AG20443 (cell line): ENCODE measurements around the gene PARD3.

Experiments used
- DNase-seq: peaks from one replicate; pipeline ENCODE4 v3.0.0; 2012; ENCODE audit warnings: low spot score, mixed read lengths

The PARD3 gene

GRCh38 chr10:34121781-34122622 is 693.1 kb downstream of the PARD3 start:
- DNase-seq: no peak

DNA sequence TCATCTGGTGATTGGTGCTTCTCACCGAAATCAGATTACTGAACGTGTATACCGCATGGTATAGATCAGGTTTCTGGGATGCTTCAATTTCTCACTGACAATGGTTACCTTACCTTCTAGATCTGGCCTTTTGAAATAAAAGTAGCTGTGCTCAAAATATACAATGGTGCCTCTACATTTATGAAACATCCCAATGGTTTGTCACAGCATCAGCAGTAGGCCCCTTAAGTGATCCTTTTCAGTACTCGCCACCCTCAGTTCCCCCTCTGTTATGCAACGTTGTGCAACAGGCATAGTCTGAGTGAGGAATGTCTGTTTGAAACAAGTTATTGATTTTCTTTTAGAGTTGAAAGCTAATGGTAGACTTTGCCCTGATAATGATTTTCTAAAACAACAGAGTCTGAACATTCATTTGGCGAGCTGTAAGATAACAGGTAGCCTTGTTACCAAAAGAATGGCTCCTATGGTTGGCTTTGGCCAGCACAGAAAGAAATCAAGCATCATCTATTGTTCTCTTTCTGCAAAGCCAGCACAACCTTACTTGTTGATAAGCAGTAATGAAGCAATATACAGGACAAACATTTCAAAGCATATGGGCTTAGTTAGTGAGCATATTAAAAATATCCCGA is 693.9 kb downstream of the PARD3 start:
- no peak for DNase-seq

- DNase-seq: no peak
These were observed 695.6 kb downstream of the PARD3 start for GRCh38 chr10:34119456-34119855.

DNA sequence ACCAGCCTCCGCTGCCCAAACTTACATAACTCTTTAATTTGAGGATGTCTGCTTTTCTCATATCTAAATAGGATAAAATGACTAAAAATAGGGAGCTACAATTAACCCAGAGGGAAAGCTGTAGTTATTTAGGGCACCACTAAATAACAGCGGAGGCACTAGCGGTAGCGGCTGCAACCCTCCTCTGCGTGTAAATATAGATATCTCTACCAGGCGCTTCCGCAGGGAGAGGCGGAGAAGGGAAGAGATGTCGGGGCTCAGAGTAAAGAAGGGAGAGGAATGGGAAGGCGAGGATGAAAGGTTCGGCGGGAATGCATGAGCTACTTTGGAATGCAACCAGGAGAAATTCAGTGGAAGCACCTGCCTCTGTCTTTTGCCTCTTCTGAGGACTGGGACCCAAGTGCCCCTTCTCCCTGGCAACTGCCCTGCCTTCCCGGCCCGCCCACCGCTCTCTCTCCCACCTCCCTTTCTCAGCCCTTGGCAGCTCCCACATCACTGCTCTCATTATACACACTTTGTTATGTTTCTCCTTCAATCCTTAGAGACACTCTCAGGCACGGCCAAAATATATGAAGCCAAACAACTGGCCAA is 698.3 kb downstream of the PARD3 start:
- DNase-seq: no peak

DNA sequence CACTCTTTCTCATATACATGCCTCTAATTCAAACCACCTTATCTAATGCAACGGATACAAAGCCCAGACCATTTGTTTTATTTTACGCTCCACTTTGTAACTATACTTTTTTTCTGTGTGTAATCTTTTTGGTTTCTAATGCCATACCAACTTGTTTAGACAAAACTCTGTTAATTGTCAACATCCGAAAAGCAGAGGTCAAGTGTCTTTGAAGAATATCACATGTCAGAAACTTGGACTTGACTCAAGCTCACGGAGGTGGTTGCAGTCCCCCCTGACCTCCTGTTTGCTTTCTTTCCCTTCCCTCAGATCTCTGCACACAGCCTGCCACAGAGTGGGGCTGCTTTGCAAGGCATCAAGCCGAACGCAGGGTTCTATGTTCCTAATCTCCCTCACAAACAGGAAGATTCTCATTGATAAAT is 698.9 kb downstream of the PARD3 start:
- no peak for DNase-seq

DNA sequence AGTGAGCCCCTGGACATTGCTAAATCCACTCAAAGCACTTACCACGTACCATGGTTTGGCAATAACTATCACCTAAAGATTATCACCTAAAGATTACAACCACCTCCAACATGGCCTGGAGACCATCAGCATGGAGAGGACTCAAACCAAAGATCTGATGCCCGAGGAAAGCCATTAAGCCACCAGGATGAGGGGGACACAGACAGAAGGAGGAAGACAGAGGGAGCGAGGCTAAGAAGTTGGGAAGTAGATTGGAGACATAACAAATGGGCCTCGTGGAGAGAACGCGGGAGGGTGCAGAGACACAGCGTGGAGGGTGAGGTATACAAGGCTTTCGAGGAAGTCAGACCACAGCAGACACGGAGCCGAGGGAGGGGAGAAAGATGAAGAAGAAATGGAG is 700.2 kb downstream of the PARD3 start:
- DNase-seq: no peak

DNA sequence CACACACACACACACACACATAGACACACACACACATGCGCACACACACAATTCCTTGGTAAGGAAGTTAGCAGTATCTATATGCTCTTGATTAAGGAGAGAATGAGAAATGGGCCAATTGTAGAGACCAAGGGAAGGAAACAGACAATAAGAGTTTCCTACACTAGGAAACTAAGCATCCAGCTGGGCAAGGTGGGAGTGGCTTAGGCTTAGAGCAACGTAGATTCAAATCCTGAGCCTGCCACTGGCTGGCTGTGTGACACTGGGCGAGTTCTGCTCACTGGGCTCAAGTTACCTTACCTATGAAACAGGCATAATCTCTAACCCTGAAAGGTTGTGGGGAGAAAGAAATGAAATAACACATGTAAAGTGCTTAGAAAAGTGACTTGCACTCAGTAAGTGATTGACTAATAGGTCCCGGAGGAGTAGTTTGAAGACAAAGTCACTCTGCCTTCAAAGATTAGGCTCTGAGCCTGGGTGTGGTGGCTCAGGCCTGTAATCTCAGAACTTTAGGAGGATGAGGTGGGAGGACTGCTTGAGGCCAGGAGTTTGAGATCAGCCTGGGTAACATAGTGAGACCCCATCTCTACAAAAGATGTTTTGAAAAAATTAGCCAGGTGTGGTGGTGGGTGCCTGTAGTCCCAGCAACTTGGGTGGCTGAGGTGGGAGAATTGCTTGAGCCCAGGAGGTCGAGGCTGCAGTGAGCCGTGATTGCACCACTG is 701.4 kb downstream of the PARD3 start:
- no peak for DNase-seq

DNA sequence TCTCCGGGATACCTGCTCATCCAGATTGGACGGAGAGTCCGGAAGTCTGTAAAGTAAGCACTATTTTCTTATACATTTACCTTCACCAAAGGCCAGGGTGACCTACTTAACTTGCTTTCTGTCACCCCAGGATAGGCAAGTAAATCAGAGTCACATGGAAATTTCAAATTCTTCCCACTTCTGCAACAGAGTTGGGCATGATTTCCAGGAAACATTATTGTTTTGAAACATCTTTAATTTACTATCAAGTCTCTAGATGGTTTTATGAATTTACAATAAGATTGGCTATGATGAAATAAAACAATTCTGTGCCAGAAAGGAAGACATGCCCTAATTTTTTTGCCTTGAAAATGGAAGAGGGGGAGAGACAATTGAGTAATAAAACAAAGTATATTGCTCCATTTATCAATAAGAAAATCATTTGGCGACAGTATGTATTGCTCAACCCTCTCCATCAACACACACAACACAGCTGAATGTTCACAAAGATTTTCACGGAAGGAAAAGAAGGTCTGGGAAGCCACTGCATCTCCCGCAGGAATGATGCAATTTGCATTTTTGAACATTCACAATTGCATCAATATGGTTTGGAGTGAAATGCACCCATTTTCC is 702.8 kb downstream of the PARD3 start:
- DNase-seq: peak; percentile 26

DNA sequence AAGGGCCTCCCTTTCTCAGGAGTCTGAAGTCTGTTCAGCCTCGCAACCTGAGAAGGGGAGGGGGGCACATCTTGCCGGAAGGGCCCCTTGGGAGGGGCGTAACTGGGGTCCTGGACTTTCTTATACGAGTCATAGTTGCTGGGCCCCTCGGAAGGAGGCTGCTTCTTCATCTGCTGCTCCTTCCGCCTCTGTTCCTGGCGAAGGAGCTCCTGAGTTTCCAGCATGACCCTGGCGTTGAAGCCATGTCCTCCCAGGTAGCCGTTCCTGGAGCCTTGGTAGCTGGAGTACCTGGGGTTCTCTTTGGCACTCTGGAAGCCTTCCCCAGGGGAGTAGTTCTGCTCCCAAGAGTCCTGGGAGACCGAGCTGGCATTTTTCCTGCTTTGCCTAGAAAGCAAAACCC is 703.9 kb downstream of the PARD3 start:
- DNase-seq: no peak

DNA sequence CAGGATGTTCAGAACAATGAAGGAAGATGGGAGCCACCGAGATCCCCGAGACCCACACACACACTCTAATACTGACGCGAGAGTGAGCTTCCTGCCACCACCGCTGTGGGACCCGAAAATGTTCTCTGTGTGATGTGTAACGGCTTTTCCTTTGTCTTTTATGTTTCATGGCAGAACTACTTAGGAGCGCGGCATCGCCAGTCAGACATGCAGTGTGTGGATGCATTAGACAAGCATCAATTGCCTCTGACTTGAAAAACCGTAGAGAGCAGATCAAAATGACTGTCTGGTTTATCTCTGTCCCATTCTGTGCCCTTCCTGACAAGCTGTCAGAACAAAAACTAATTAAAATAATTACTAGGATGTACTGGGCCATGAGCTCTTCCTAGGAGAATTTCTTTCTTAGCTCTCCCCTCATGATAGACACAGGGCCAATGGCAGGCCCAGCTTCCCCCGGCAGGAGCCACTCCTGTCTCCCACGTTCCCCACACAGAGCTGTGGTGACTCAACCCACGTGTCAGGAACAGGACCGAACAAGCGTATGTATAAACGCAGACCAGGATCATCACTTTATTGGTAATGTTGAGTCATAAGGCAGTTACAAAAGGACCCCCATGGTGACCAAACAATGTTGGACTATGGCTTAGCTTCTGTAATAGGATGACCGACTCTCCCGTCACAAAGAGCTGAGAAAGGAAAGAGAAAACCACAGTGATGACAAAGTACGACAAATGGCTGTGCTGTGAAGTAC is 705.0 kb downstream of the PARD3 start:
- DNase-seq: peak; percentile 36

- DNase-seq: no peak
These were observed 705.6 kb downstream of the PARD3 start for GRCh38 chr10:34109495-34109894.

GRCh38 chr10:34107626-34108516 is 707.2 kb downstream of the PARD3 start:
- DNase-seq: no peak

DNA sequence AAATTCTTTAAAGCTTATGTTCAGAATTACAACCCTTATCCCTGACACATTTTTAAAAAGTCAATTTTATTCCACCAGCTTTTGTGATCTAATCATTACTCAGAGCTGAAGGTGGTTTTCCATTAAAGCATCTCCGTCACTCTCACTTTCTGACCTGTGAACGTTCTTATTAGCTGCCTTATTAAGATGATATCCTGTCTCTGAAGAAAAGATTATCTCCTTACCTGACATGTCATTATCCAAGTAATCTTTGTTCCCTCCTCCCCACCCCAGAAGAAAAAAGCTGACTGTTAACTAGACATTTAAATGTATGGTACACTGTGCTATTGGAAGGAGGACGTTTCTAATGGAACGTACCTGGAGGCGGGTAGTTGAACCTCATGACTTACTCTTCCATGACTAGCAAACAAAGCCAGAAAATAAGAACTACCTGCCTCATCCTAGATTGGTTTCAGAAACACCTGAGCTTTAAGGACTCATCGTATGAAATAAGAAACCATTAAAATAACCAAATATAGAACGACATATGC is 708.7 kb downstream of the PARD3 start:
- no peak for DNase-seq

DNA sequence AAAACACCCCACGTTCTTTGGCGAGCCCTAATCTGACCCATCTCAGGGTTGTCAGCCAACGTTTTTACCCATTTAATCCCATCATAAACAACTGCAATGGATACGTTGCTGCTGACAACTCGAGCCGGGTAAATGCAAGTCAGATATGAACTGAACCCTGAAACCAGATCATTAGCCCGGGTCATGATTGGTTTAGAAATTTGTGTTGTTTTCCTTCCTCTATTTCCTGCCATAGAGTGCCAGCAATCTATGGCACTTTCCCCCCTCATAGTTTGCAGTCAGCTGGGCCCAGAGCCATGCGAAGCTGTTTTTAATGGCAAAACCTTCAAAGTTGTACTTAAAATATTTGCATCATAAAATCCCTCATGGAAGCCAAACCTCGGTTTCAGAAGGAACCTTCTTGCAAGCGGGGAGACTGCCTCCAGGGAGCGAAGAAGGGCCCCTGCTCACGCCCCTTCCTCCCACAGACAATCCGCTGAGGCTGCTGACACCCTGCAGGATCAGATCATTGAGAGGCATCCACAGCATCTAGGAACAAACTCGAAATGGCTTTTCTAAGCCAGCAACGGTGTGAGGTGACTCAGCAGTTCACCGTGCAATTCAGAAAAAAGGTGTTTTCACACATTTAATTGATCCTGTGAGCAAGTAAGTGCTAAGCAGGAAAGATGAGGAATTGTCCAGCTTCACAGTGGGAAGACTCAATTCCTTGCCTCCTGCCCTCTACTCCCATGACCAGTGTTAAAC is 710.1 kb downstream of the PARD3 start:
- no peak for DNase-seq

- DNase-seq: peak; percentile 76
These were observed 712.1 kb downstream of the PARD3 start for GRCh38 chr10:34102893-34103506.

DNA sequence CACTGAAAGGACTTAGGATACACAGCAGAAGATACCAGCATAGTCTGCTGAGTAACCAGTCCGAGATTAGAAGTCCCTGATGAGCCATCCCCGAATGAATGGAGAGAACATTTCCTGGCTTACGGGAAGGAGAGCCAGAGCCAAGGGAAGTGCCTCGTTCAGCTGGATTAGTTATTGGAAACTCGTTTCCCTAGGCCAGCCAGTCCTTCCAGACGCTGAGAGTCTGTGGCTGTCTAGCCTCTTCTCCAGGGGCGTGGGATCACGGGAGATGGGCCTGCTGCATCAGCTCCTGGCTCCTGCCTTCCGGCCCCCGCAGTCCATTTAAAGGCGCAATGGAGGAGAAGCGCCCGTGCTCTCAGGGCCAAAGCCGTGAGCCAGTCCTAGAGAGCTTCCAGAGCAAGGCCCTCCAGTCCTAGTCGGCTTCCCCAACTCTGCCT is 712.8 kb downstream of the PARD3 start:
- peak; percentile 82 for DNase-seq

- DNase-seq: no peak
These were observed 714.1 kb downstream of the PARD3 start for GRCh38 chr10:34101001-34101400.

GRCh38 chr10:34098821-34099567 is 716.1 kb downstream of the PARD3 start:
- no peak for DNase-seq
